ENCODE results near the gene ELFN1. TPM values are rescaled to one million over a fixed set of nuclear protein-coding genes. Genes with fewer than 3 reads are reported as not detected.

The ELFN1 gene
- total RNA-seq, 1 donor from 2014 or later: 2.2 TPM

DNA sequence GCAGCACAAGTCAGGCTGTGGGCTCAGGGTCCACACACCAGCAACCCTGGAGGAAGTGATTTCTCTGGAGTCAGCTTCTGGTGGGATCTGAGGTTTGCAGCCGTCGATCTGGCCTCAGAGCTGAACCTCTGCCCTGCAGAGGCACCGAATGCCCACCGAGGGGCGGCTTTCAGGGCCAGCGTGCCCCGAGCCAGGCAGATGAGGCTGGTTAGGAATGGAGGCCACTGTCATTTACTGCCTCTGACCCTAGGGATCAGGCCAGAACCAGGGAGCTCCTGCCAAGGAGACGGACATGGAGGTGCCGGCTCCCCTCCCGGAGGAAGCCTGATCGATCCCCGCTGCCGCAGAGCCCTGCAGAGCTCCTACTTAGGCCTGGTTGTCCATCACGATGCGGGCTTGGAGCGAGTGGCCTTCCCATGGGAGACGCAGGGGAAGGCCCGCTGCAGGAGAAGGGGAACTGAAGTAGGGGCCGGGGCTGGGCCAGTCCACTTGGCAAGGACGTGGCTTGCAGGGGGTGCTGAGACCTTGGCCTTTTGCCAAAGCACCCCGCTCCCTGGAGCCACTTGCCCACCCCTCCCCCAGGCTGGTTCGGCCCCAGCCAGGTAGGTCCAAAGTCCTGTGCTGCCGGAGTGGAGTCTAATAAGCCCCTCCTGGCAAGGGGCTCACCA is 19.6 kb upstream of the ELFN1 start:
- H3K9me3 ChIP-seq: no peaks in the 10 kb centered on the region
- H3K27me3 ChIP-seq: no peaks in the 10 kb centered on the region
- H3K4me3 ChIP-seq: no peak overlapping the region
- TF ChIP-seq POLR2A (IDR thresholded peaks at IDR 0.05) (no peak), POLR2AphosphoS5 (IDR thresholded peaks at IDR 0.05; ENCODE audit: insufficient read depth in 1 of 2, low read depth in 1 of 2) (no peak)
- TF ChIP-seq, protein P1, sequence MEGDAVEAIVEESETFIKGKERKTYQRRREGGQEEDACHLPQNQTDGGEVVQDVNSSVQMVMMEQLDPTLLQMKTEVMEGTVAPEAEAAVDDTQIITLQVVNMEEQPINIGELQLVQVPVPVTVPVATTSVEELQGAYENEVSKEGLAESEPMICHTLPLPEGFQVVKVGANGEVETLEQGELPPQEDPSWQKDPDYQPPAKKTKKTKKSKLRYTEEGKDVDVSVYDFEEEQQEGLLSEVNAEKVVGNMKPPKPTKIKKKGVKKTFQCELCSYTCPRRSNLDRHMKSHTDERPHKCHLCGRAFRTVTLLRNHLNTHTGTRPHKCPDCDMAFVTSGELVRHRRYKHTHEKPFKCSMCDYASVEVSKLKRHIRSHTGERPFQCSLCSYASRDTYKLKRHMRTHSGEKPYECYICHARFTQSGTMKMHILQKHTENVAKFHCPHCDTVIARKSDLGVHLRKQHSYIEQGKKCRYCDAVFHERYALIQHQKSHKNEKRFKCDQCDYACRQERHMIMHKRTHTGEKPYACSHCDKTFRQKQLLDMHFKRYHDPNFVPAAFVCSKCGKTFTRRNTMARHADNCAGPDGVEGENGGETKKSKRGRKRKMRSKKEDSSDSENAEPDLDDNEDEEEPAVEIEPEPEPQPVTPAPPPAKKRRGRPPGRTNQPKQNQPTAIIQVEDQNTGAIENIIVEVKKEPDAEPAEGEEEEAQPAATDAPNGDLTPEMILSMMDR (IDR thresholded peaks at IDR 0.05): no peak
- no peak for DNase-seq (ENCODE audit: extremely low spot score in 2 of 2)
- H3K36me3 ChIP-seq: no peaks in the 10 kb centered on the region
- no peak overlapping the region for H3K27ac ChIP-seq
- peaks cover 16% of the 10 kb centered on the region for H3K4me1 ChIP-seq
- intact Hi-C loops (cut with DNase I): no loop called here

DNA sequence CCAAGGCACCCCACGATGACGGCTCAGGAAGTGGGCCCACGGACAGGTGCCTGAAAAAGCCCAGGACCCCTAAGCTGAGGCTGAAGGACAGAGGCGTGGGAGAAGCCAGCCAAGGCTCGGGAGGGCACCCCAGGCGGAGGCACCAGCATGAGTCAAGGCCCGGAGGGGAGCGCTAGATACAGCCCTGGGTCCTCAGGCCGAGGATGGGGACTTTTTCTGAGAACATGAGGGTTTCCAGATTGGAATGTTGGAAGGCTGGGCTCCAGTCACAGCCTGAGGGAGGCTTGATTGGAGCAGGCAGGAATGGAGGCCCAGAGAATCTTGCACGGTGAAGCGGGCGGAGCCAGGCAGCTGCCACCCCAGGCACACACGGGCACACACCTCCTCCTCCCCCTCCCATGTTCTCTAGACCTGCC is 19.0 kb upstream of the ELFN1 start:
- DNase-seq (ENCODE audit: extremely low spot score in 2 of 2): no peak
- no peak for TF ChIP-seq POLR2AphosphoS5 (IDR thresholded peaks at IDR 0.05; ENCODE audit: insufficient read depth in 1 of 2, low read depth in 1 of 2)
- no peak for TF ChIP-seq POLR2A (IDR thresholded peaks at IDR 0.05)
- TF ChIP-seq, protein P1 (IDR thresholded peaks at IDR 0.05): no peak
- no peaks in the 10 kb centered on the region for H3K27me3 ChIP-seq
- H3K36me3 ChIP-seq: no peaks in the 10 kb centered on the region
- peaks cover 16% of the 10 kb centered on the region for H3K4me1 ChIP-seq
- no peak overlapping the region for H3K27ac ChIP-seq
- no peaks in the 10 kb centered on the region for H3K9me3 ChIP-seq
- intact Hi-C loops (cut with DNase I): no loop called here
- H3K4me3 ChIP-seq: no peak overlapping the region

DNA sequence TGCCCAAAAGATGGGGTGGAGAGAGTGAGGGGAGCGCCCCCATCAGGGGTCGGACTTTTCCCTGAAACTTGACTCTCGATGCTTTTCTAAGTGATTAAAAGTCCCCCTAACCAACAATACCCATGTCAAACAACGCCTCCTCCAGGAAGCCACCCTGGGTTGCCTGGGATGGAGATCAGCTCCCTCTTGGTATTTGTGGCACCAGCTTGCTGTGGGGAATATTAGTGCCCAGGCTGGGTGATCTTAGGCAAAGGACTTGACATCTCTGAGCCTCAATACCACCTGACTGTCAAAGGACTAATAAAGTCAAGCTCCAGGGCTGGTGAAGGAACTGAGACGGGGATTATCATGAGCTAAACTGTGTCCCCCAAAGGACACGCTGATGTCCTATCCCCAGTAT is 18.2 kb upstream of the ELFN1 start:
- no peaks in the 10 kb centered on the region for H3K27me3 ChIP-seq
- intact Hi-C loops (cut with DNase I): no loop called here
- TF ChIP-seq POLR2A (IDR thresholded peaks at IDR 0.05): no peak
- TF ChIP-seq, protein P1 (IDR thresholded peaks at IDR 0.05): no peak
- no peak for TF ChIP-seq POLR2AphosphoS5 (IDR thresholded peaks at IDR 0.05; ENCODE audit: insufficient read depth in 1 of 2, low read depth in 1 of 2)

DNA sequence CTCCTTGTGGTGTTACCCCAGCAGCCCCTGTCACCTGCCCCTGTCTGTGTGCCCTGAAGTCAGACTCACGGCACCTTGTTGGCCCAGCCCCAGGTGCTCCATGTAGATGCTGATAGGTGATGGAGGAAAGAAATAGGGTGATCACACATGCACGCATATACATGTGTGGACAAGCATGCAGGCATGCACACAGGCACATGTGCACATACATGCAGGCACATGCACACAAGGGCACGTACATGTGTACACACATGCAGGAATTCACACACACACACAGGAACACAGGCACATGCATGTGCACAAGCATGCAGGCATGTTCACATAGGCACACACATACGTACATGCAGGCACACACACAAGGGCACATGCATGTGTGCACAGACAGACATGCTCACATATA is 16.6 kb upstream of the ELFN1 start:
- no peak overlapping the region for H3K4me3 ChIP-seq
- TF ChIP-seq, protein P1 (IDR thresholded peaks at IDR 0.05): no peak
- H3K36me3 ChIP-seq: no peaks in the 10 kb centered on the region
- H3K27me3 ChIP-seq: no peaks in the 10 kb centered on the region
- DNase-seq (ENCODE audit: extremely low spot score in 2 of 2): no peak
- H3K9me3 ChIP-seq: no peaks in the 10 kb centered on the region
- H3K4me1 ChIP-seq: peaks cover 5% of the 10 kb centered on the region
- intact Hi-C loops (cut with DNase I): no loop called here
- no peak overlapping the region for H3K27ac ChIP-seq

More for the DNA sequence above, 18.2 kb upstream of the ELFN1 start:
- no peak for DNase-seq (ENCODE audit: extremely low spot score in 2 of 2)
- Histone ChIP-seq H3K36me3 (no peaks in the 10 kb centered on the region), H3K27ac (no peak overlapping the region), H3K4me3 (no peak overlapping the region), H3K4me1 (peaks cover 16% of the 10 kb centered on the region), H3K9me3 (no peaks in the 10 kb centered on the region)

DNA sequence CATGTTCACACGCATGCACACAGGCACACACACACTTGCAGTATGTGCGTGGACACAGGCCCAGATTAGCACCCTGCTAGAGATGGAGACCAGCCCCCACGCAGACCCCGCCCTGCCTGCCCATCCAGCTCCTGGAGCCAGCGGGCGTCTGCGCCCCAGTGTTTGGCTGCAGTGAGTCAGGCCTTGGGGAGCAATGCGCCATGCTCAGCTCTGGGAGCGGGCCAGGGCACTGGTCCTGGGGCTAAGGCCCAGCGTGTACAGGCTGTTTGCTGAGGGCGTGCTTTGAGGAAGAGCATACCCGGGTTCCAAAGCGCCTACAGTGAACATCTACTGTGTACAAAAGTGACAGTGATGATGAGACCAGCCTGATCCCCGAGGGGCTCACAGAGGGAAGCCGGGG is 16.0 kb upstream of the ELFN1 start:
- H3K36me3 ChIP-seq: no peaks in the 10 kb centered on the region
- intact Hi-C loops (cut with DNase I): no loop called here
- H3K27me3 ChIP-seq: no peaks in the 10 kb centered on the region
- TF ChIP-seq, protein P1 (IDR thresholded peaks at IDR 0.05): no peak
- no peak for TF ChIP-seq POLR2AphosphoS5 (IDR thresholded peaks at IDR 0.05; ENCODE audit: insufficient read depth in 1 of 2, low read depth in 1 of 2)
- TF ChIP-seq POLR2A (IDR thresholded peaks at IDR 0.05): no peak
- H3K4me3 ChIP-seq: no peak overlapping the region
- no peaks in the 10 kb centered on the region for H3K9me3 ChIP-seq
- no peaks in the 10 kb centered on the region for H3K4me1 ChIP-seq
- DNase-seq (ENCODE audit: extremely low spot score in 2 of 2): no peak
- H3K27ac ChIP-seq: no peak overlapping the region
